Colon (tissue), 2 donors: ENCODE results near the gene CFAP68.
"Not testable (repeated sequence)": the region's sequence is repeated elsewhere in the genome, so short reads cannot be mapped to it uniquely, and the experiment has no call there.

ENCODE experiments used
- FAIRE-seq: peaks from 2 replicates; lab custom pipeline; 2012; peaks lifted over from hg19 to GRCh38; lab: Jason Lieb, UNC
- donor health status: control.
- donor health status: control.

The CFAP68 gene

GRCh38 chr11:111918390-111919256 is 39.3 kb downstream of the CFAP68 start, which contains the start of gene C11orf52:
Gene C11orf52, plus strand, starts transcription at chr11:111918913. Its CDS starts 60 bp downstream, at chr11:111918973.
- FAIRE-seq = no peak

- no peak for FAIRE-seq
Measured at GRCh38 chr11:111920908-111921307, 41.6 kb downstream of the CFAP68 start.

GRCh38 chr11:111921541-111922230 is 42.3 kb downstream of the CFAP68 start:
- FAIRE-seq = no peak

- no peak for FAIRE-seq
Measured at GRCh38 chr11:111922803-111923202, 43.5 kb downstream of the CFAP68 start.

GRCh38 chr11:111923351-111923788 is 44.0 kb downstream of the CFAP68 start:
- no peak for FAIRE-seq

- no peak for FAIRE-seq
Measured at GRCh38 chr11:111923951-111924350, 44.6 kb downstream of the CFAP68 start.

- FAIRE-seq = no peak
Measured at GRCh38 chr11:111925953-111926352, 46.6 kb downstream of the CFAP68 start.

- no peak for FAIRE-seq
Measured at GRCh38 chr11:111926505-111927391, 47.4 kb downstream of the CFAP68 start.

GRCh38 chr11:111930472-111930871 is 51.1 kb downstream of the CFAP68 start:
- no peak for FAIRE-seq

GRCh38 chr11:111932611-111932950 is 53.2 kb downstream of the CFAP68 start:
- no peak for FAIRE-seq

GRCh38 chr11:111933176-111933575 is 53.8 kb downstream of the CFAP68 start:
- not testable (repeated sequence) for FAIRE-seq

- FAIRE-seq = no peak
Measured at GRCh38 chr11:111933872-111934271, 54.5 kb downstream of the CFAP68 start.

GRCh38 chr11:111934306-111934705 is 55.0 kb downstream of the CFAP68 start:
- FAIRE-seq = no peak
